Stimulated activated CD8-positive, alpha-beta memory T cell treated with anti-CD3 and anti-CD28 coated beads, Interleukin-15, amount 100 ng/mL, for 48 hours (primary cell): Measurements from ENCODE around the gene H2AZ2.
"Not testable (repeated sequence)": the region's sequence is repeated elsewhere in the genome, so short reads cannot be mapped to it uniquely, and the experiment has no call there.

Source experiments
- DNase-seq, 2 donors: peaks; one replicate each; pipeline ENCODE4 v3.0.0-alpha.2; 2020; ENCODE audit warnings: low read depth in 2 of 2

H2AZ2 gene

GRCh38 chr7:44870780-44871179, 22.9 kb upstream of the H2AZ2 start:
- DNase-seq = not testable (repeated sequence)

- DNase-seq = not testable (repeated sequence)
Observed at GRCh38 chr7:44870336-44870735, 22.4 kb upstream of the H2AZ2 start.

- DNase-seq = peak in 1 of 2 donors; percentile 18
Observed at GRCh38 chr7:44867073-44867995, 19.4 kb upstream of the H2AZ2 start.

DNA sequence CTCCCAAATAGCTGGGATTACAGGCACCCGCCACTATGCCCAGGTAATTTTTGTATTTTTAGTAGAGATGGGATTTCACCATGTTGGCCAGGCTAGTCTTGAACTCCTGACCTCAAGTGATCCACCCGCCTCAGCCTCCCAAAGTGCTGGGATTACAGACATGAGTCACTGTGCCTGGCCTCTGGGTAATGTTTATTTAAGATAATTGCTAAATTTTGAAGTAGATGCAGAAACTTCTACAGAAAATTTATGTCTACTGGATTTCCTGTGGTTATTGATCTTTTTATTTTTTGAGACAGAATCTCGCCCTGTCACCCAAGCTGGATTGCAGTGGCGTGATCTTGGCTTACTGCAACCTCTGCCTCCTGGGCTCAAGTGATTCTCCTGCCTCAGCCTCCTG, 14.1 kb upstream of the H2AZ2 start:
- not testable (repeated sequence) for DNase-seq

- no peak for DNase-seq
Observed at GRCh38 chr7:44858161-44858560, 10.3 kb upstream of the H2AZ2 start.

DNA sequence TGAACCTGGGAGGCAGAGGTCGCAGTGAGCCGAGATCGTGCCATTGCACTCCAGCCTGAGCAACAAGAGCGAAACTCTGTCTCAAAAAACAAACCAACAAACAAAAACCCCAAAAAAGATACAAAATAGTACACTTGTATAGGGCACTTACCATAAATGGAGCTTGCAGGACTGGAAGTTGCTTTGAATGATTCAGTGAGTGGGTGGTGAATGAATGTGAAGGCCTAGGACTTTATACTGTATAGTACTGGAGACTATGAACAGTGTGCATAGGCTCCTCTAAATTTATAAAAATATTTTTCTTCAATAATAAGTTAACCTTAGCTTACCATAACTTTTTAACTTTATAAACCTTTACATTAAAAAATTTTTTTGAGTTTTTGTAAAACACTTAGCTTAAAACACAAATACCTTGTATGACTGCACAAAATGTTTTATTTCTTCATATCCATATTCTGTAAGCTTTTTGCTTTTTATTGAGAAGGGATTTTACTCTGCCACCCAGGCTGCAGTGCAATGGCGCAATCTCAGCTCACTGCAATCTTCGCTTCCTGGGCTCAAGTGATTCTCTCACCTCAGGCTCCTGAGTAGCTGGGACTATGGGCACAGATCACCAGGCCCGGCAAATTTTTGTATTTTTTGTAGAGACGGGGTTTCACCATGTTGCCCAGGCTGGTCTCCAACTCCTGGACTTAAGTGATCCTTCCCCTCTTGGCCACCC, 6.9 kb upstream of the H2AZ2 start:
- DNase-seq = no peak

DNA sequence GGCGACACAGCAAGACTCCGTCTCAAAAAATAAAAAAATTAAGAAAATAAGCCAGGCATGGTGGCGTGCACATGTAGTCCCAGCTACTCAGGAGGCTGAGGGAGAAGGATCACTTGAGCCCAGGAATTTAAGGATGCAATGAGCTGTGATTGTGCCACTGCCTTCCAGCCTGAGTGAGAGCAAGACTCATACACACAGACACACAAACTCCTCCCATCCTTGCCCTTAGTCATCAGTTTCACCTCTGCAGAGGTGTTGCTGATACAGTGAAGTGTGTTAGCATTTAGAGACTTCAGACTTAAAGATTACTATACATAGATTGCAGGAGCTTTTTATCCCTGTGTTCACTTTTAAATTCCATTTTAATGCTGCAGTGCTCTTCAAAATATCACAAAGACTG, 5.5 kb upstream of the H2AZ2 start:
- peak; percentile 11 to 14 for DNase-seq

GRCh38 chr7:44852590-44852989, 4.7 kb upstream of the H2AZ2 start:
- DNase-seq = no peak

DNA sequence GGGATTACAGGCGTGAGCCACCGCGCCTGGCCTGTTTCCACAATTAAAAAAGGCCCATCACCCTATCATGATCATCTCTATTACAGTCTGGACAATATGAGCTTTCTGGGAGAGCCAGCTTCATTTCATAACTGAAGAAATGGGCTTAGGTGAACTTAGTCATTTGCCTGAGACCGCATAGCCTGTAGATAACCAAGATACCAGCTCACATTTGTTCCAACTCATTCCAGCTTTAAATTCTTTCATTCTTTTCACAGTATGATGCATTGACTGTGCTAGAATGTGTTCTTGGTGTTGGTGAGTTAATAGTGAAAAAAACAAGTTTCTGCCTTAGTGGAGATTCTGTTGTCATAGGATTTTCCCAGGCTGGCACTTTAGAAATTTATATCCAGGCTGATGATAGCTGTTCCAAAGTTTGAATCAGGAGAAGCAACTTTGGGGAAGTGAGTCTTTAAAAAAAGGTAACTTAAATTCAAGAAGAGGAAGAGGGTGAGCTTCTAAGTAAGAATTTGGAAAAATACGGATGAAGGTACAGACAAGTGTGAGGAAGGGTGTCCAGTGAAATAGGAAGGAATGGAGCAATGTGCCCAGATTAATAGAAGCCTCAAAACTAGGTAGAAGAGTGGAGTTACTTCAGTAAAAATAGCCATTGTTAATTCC, 2.1 kb upstream of the H2AZ2 start:
- DNase-seq = no peak

DNA sequence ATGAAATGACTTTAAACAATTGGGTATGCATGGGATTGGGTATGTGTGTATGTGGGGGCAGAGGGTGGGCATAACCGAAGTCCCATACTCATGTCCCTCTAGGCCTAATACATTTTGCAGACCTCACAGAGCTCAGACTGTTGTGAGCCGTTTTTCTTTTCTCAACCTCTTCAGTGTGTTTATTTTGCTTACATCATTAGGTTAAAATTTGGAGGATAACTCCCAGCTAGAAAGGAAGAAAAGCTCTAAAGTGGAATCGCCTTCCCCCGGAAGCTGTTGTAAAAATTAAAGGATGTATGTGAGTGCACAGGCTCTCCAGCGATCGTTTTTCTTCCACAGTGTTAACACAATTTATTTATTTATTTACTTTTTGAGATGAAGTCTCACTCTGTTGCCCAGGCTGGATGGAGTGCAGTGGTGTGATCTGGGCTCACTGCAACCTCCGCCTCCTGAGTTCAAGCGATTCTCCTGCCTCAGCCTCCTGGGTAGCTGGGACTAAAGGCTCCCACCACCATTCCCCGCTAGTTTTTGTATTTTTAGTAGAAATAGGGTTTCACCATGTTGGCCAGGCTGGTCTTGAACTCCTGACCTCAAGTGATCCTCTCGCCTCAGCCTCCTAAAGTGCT, 1.5 kb upstream of the H2AZ2 start:
- DNase-seq = no peak

- DNase-seq = peak; percentile 76
Observed at GRCh38 chr7:44847509-44847919, 373 bp downstream of the H2AZ2 start.

GRCh38 chr7:44846816-44847508, 925 bp downstream of the H2AZ2 start:
- DNase-seq = no peak

GRCh38 chr7:44846390-44846789, 1.5 kb downstream of the H2AZ2 start:
- DNase-seq = not testable (repeated sequence)

DNA sequence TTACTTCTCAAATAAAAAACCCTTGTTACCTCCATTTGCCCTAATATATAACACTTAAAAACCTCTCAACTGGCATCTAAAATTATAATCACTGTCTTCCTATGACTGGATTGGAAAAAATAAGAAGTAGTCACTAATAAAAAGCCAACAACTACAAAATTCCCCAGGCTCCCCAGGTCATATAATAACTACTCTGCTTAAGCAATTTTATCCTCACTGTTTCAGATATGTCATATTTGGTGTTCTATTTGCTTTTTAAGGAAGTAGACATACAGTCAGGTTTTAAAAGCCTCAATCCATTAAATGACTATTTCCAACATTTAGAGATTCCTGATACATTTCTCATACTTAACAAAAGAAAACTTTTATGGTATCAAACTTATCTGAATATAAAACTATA, 2.4 kb downstream of the H2AZ2 start:
- DNase-seq = no peak

DNA sequence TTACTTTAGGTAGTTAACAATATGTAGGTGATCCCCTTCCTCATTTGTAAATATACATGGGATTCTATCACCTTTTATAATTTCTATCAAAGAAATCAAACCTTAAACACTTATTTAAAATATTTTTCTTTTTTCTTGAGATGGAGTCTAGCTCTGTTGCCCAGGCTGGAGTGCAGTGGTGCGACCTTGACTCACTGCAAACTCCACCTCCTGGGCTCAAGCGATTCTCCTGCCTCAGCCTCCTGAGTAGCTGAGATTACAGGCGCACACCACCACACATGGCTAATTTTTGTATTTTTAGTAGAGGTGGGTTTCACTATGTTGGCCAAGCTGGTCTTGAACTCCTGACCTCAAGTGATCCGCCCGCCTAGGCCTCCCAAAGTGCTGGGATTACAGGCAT, 4.4 kb downstream of the H2AZ2 start:
- not testable (repeated sequence) for DNase-seq

DNA sequence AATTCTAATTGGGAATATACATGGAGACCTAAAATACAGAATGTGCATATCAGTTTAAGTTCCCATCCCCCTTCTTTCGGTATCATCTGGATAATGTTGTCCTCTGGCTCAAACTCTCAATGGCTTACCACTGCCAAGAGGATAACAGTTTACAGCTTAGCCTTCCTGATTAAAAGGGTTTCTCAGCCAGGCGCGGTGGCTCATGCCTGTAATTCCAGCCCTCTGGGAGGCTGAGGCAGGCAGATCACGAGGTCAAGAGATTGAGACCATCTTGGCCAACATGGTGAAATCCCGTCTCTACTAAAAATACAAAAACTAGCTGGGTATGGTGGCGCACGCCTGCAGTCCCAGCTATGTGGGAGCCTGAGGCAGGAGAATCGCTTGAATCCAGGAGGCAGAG, 5.2 kb downstream of the H2AZ2 start:
- DNase-seq = not testable (repeated sequence)

DNA sequence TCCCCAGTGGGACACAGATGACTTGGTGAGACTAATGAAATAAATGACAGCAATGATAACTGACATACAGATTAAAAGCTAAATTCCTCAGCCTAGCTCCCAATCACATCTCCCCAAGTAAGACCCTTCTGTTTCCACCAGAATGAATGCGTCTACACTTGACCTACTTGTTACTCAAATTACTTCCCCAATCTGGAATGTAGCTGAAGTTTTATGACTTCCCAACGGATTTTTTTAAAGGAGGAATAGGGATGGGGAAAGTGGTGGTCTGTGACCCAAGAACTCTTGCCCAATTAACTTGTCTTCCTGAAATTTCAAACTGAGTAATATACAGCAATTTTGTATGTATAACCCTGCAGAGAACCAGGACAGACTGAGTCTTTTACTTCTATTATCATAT, 9.1 kb downstream of the H2AZ2 start:
- no peak for DNase-seq

DNA sequence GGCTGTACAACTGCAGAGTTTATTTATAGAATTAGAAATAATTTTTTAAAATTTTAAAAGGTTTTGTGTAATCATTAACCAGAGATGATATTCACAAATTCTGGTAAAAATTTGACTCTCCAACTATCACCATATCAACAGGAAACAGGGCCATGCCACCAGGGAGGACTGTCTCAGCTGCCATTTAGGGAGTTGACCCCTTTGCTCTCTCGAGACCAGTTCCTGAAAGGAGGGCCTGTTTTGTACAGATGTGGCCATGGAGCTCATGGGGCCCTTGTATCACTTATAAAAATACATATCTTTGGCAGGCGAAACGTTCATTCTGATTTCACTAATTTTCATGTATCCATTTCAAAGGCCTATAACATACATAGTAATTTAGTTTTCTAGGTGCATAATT, 20.3 kb downstream of the H2AZ2 start:
- DNase-seq = no peak

DNA sequence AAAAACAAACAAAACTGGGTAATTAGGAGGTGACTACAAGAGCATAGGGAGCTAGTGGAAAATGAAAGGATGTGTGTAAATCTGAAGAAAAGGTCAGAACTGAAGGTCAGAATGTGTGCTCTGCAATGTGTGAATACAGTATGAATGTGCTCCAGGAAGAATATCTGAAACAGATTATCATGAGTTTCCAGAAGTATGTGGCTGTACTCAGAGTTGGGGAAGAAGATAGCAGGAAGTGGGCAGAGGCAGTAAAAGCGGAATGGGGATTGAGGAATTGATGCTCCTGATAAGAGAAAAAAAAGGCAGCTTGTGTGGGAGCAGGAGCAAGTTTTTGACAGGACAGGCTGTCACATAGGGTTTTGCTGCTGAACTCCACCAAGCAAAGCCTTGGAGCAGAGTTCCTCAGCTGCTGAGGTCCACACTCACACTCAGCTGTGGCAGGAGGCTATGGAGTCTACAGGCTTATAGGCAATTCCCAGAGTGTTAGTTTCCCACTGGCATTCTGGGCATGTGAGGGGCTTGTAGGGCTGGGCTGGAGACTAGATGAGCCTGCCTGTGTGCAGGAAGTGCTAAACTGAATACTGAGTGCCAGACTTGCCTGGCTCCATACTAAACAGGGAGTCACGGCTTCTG, 22.9 kb downstream of the H2AZ2 start:
- no peak for DNase-seq

DNA sequence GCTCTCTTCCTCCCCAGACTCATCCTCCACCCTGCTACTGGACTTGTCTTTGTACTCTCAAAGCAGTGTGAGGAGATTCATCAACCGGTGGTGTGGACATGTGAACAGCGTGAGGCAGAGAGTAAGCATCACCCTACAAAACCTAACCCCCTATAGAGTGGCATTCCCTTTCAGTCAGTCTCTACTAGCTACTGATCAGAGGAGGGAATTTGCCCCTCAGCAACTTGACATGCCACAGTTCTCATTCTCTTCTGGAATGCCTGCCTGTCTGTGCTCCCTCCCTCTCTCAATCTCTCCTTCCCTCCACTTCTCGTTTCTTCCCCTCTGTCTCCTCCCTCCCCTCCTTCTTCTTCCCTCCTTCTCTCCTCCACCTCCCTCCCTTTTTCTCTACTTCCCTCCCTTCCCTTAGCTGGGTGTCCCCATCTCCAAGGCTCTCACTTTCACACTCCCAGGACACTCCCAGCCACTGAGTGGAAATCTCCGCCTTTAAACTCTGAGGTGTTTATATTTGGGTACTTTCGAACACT, 24.6 kb downstream of the H2AZ2 start:
- DNase-seq = no peak

DNA sequence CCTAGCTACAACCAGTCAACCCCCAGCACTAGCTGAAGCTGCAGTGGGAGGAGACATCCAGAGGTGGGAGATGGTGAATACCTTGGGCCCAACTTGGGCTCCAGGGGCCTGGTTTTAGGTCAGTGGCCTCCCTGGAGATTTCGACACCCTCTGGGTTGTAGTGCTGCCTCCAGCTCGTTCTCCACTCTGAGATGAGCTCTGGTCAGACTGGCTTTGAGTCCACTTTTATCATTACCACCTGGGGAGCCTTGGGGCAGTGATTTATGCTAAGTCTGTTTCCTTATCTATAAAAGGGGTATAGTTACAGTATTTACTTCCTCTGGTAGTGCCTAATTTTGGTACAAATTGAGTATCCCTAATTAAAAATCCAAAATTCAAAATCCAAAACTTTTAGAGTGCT, 28.6 kb downstream of the H2AZ2 start:
- no peak for DNase-seq
